Epithelial cell of esophagus (primary cell): ENCODE results near the gene SPDYC.
A peak's percentile ranks its signal among the peaks of the same experiment; 100 is the strongest.

Source experiments
- DNase-seq: peaks from one replicate; pipeline ENCODE4 v3.0.0; 2010; ENCODE audit warnings: low read depth
- H3K4me3 ChIP-seq: 2 replicates; pipeline ENCODE4 v1.5.1; 2011; ENCODE audit warnings: mild to moderate bottlenecking, low read length, control low read depth
- TF ChIP-seq, protein P1 (sequence below): IDR thresholded peaks from 2 replicates; pipeline ENCODE4 v1.5.1; 2011; ENCODE audit warnings: low read depth, mild to moderate bottlenecking, low read length, control low read depth, inconsistent platforms; ENCODE audit not compliant: insufficient read depth; ENCODE audit errors: missing control alignments

Gene SPDYC, protein sequence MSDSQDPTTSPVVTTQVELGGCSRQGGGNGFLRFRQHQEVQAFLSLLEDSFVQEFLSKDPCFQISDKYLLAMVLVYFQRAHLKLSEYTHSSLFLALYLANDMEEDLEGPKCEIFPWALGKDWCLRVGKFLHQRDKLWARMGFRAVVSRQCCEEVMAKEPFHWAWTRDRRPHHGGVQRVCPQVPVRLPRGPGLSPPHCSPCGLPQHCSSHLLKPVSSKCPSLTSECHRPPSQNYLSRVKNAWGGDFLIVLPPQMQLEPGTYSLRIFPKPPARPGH

DNA sequence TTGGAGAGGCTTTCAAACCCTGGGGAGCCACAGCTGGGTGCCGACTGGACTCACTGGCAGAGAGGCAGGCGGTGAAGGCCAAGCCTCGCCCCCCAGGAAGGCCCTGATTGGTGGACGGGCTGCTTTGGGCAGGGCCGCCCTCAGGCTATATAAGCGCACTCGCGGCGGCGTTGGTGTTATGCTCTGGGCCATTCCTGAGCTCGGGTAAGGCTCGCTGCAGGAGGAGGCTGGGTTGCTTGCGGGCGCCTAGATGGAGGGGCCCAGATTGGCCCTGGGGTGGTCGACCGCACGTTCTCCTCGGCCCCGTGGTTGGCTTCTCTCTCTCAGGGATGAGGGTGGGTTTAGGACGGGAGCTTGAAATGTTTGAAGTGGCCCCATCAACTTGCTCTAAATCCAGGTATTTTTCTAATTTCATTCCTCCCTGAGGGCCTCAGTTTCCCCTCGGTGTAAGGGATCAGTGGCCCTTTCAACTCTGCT, at the start of gene SPDYC:
Gene SPDYC, plus strand, starts transcription at position 176 of the 477 bp plus-strand sequence. CDS start 1,125 bp downstream, outside the sequence.
- H3K4me3 ChIP-seq: no peak within 1 kb of the TSS
- no peak for DNase-seq
- TF ChIP-seq, protein P1, sequence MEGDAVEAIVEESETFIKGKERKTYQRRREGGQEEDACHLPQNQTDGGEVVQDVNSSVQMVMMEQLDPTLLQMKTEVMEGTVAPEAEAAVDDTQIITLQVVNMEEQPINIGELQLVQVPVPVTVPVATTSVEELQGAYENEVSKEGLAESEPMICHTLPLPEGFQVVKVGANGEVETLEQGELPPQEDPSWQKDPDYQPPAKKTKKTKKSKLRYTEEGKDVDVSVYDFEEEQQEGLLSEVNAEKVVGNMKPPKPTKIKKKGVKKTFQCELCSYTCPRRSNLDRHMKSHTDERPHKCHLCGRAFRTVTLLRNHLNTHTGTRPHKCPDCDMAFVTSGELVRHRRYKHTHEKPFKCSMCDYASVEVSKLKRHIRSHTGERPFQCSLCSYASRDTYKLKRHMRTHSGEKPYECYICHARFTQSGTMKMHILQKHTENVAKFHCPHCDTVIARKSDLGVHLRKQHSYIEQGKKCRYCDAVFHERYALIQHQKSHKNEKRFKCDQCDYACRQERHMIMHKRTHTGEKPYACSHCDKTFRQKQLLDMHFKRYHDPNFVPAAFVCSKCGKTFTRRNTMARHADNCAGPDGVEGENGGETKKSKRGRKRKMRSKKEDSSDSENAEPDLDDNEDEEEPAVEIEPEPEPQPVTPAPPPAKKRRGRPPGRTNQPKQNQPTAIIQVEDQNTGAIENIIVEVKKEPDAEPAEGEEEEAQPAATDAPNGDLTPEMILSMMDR: no peak

DNA sequence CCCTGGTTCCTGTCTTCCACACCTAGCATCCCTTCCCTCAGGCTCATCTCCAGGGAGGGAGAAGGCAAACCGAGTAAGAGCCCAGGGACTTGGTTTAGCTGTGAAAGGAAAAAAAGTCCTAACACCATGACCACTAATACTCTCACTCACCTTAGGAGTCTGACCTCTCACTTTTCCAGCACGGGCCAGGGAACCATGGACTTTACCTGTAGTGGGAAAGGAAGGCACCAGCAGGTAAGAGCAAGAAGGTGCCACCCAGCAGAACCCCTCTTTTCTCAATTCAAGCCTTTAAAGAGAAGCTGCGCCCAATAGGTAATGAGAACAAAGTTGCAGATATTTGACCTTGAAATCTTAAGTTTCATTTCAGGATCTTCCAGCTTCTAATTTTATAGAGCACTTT, 49.2 kb upstream of the SPDYC start:
- DNase-seq: no peak
- H3K4me3 ChIP-seq: peak overlapping the region; percentile 99
- TF ChIP-seq, protein P1: no peak

DNA sequence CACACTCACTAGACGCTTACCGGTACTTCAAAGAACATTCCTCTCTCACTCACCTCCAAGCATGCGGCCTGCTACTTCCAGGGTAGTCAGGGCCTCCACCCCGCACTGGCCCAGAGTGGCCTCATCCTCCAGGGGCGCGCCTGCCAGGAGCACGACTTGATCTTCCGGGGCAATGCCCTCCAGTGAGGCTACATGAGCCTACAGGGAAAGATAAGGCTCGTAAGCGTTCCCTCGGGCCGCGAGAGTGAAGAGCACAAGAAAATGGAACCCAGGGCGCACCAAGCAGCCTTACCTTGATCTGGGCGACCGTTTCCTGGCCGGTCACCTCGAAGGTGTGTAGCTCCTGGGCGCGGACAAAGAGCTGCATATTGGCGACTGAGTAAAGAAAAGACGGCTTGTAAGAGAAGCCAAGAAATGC, 48.6 kb upstream of the SPDYC start:
- H3K4me3 ChIP-seq: peak overlapping the region; percentile 99
- DNase-seq: no peak
- TF ChIP-seq, protein P1: no peak

DNA sequence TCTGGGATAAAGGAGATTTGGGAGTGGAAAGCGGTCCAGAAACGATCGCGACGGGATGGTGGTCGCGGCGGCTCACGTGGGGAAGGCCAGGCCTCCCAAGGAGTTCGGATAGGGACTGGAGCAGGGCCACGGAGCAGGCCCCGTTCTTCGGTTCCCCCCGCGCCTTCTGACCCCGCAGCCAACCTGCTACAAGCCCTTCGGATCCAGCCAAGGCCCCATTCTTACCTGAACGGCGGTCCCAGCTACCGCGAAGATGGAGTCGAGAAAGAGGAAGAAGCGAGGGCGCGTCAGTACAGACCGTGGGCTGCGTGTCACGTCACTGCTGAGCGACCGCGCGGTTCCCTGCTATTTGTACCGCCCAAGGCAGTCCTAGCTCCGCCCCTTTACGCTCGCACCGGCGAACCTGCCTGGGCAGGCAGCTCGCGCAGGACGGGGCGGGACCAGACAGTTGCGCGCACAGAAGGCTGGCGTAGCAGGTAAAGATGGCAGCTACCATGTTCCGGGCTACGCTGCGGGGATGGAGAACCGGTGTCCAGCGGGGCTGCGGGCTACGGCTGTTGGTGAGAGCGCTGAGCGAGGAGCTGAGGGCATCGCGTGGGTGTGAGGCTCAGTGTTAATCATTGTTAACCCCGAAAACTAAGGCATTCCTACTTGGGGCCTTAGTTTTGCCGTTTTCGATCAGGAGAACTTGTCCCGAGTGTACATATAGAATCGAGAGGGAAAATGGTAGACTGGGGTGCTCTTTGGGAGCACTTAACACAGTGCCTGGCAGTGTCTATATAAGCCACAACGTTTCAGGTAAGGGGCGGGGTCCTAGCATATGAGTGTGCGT, 48.0 kb upstream of the SPDYC start, which contains the start of the genes FAU and MRPL49:
Gene FAU, minus strand, starts transcription at position 270 of the 832 bp plus-strand sequence. CDS start 321 bp downstream, outside the sequence.
Gene MRPL49, plus strand, starts transcription at position 457 of the 832 bp plus-strand sequence. Its CDS starts 26 bp downstream, at position 483.
- TF ChIP-seq, protein P1: no peak
- peak within 1 kb of the TSS; percentile 99 for H3K4me3 ChIP-seq
- DNase-seq: peak; percentile 99

DNA sequence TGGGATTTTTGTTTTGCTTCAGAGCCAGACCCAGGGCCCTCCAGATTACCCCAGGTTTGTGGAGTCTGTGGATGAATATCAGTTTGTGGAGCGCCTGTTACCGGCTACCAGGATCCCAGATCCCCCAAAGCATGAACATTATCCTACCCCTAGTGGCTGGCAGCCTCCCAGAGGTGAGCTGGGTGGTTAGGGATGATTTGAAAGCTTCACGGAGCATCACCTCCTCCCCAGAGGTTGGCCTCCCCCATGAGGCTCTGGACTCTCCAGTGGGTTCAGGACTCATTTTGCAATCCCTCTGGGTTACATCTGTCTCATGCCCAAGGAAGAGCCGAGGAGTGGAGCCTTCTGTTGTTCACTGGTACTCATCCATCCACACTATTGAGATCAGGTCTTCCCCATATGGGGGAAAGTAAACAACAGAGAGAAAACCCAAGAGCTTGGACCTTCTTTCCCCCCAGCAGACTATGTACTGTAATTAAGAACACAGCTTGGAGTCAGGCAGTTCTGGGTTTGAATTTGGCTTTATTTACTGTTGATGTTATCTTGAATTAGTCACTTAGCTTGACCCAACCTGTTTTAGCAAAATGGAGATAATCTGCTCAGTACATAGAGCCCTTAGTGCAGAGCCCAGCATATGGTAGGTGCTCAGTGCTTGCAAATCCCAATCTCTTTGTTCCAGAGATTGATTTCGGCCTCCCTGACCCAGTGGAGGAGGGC, 45.4 kb upstream of the SPDYC start:
- DNase-seq: no peak
- TF ChIP-seq, protein P1: no peak
- no peak overlapping the region for H3K4me3 ChIP-seq

DNA sequence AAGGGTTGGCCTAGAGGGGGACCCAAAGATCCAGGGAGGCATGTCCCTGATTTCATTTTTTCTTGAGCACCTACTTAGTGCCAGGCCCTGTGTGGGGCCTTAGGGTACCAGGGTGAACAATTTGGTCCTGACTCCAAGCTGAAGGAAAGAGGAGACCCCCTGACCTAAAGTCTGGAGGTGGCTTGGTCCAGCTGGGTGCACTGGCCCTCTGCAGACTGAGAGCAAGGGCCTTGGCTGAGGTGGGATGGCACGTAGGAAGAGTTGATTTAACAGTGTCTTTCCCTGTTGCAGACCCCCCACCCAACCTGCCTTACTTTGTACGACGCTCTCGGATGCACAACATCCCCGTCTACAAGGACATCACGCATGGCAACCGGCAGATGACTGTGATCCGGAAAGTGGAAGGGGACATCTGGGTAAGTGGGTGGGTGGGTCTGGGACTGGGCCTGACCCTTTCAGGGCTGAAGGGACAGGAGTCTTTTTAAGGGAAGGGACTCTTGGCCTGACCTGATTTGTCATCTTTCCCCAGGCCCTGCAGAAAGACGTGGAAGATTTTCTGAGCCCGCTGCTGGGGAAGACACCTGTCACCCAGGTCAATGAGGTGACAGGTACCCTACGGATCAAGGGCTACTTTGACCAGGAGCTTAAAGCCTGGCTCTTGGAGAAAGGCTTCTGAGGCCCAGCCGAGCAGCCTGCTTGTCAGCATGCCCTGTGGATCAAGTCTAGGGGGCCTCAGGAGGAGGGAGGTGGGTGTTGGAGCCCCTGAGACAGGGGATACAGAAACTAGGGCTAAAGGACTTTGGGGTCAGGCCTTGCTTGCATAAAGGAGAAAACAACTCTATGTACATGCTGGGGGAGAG, 44.6 kb upstream of the SPDYC start:
- TF ChIP-seq, protein P1: no peak
- DNase-seq: no peak
- no peak overlapping the region for H3K4me3 ChIP-seq
